Lung (tissue), 12 donors: ENCODE data around the gene NKG7. TPM values are rescaled to one million over a fixed set of nuclear protein-coding genes. Genes with fewer than 3 reads are reported as not detected.

Experiments
- ATAC-seq: fragments of 200-7000 bp; cut with Tn5 transposase; one replicate; pipeline ENCODE4 v1.9.1; 2020; ENCODE audit warnings: moderate number of reproducible peaks; ENCODE audit not compliant: insufficient read depth, low FRiP score
- DNase-seq, 3 donors: peaks; one replicate each; pipeline ENCODE4 v3.0.0-alpha.2; 2013 to 2017
- H3K27ac ChIP-seq, 2 donors: one replicate each; pipeline ENCODE4 v1.5.1; 2013; ENCODE audit warnings: mild to moderate bottlenecking in 2 of 2, moderate library complexity in 2 of 2, control low read depth in 1 of 2, inconsistent platforms in 1 of 2, low read depth in 1 of 2, low read length in 1 of 2
- H3K27me3 ChIP-seq, 3 donors: one replicate each; pipeline ENCODE4 v1.5.1; 2013; ENCODE audit warnings: low read length in 2 of 3; ENCODE audit not compliant: control insufficient read depth in 3 of 3, insufficient read depth in 3 of 3
- H3K36me3 ChIP-seq, 4 donors: one replicate each; pipeline ENCODE4 v1.5.1; 2013; ENCODE audit warnings: low read length in 4 of 4, mild to moderate bottlenecking in 1 of 4, moderate library complexity in 1 of 4; ENCODE audit not compliant: control insufficient read depth in 4 of 4, insufficient read depth in 4 of 4
- H3K4me1 ChIP-seq, 5 donors: one replicate each; pipeline ENCODE4 v1.5.1; 2013; ENCODE audit warnings: low read length in 5 of 5, mild to moderate bottlenecking in 2 of 5, moderate library complexity in 1 of 5; ENCODE audit not compliant: control insufficient read depth in 5 of 5, insufficient read depth in 5 of 5
- H3K4me3 ChIP-seq: one replicate; pipeline ENCODE4 v1.5.1; 2013; ENCODE audit warnings: mild to moderate bottlenecking, control low read depth, moderate library complexity
- H3K9ac ChIP-seq, 2 donors: one replicate each; pipeline ENCODE4 v1.5.1; 2013; ENCODE audit warnings: low read length in 2 of 2, control low read depth in 1 of 2; ENCODE audit not compliant: insufficient read depth in 1 of 2
- H3K9me3 ChIP-seq, 4 donors: one replicate each; pipeline ENCODE4 v1.5.1; 2013; ENCODE audit warnings: low read length in 3 of 4, mild to moderate bottlenecking in 1 of 4, moderate library complexity in 1 of 4; ENCODE audit not compliant: control insufficient read depth in 4 of 4, insufficient read depth in 3 of 4
- CTCF ChIP-seq: IDR thresholded peaks from 2 replicates; pipeline ENCODE4 v1.5.1; 2012; ENCODE audit warnings: mild to moderate bottlenecking; ENCODE audit errors: control extremely low read depth, extremely low read depth
- whole genome bisulfite sequencing, 2 donors: extraction: QIAGEN DNeasy Blood & Tissue Kit; methylation state at CpG; one replicate each; pipeline ENCODE4 v1.1.7; 2013; 5-methylcytosine and 5-hydroxymethylcytosine counted together
- polyA plus RNA-seq, 2 donors: library from polyadenylated mRNA; stranded (reverse); fragments of 200-250 nt; gene quantifications; one replicate each; pipeline ENCODE4 v1.2.1, GENCODE V29; 2013
- total RNA-seq, 2 donors: library from RNA; depleted of rRNA in 1 of 2; stranded (reverse); fragments of >200 nt in 1 of 2; gene quantifications; one replicate each; pipeline ENCODE4 v1.2.1, GENCODE V29; 2014 to 2021
- donor health status: control.
- donor health status: control.
- donor health status: Bipolar disorder and iron deficiency.
- donor health status: healthy.
- donor health status: DM: yes; HTN: yes; CAD: no.

NKG7 gene
- total and polyA plus RNA-seq, 4 donors: 12.7 to 328 (median 14.8) TPM

- TF ChIP-seq CTCF: no peak
- ATAC-seq: no peak
- DNase-seq: peak; percentile 65 to 81 (median 74)
Measured at GRCh38 chr19:51354742-51355148, 17.7 kb downstream of the NKG7 start.

GRCh38 chr19:51354103-51354741, 18.2 kb downstream of the NKG7 start:
- DNase-seq: peak in 2 of 3 donors; percentile 9 to 25
- no peak overlapping the region for H3K4me3 ChIP-seq
- H3K4me1 ChIP-seq: peaks cover 0 to 6% (median 0%) of the 10 kb centered on the region in 5 donors
- TF ChIP-seq CTCF: no peak
- no peak overlapping the region for H3K27ac ChIP-seq
- H3K27me3 ChIP-seq: no peaks in the 10 kb centered on the region
- H3K9me3 ChIP-seq: no peaks in the 10 kb centered on the region
- H3K36me3 ChIP-seq: peaks cover 0 to 26% (median 13%) of the 10 kb centered on the region in 4 donors
- no peak overlapping the region for H3K9ac ChIP-seq
- ATAC-seq: no peak
- WGBS, 2 donors: 75 to 79% methylated on average over 12 of the region's 12 CpGs

More at GRCh38 chr19:51354742-51355148, 17.7 kb downstream of the NKG7 start:
- Histone ChIP-seq H3K4me1 (peaks cover 0 to 6% (median 0%) of the 10 kb centered on the region in 5 donors), H3K9ac (no peak overlapping the region), H3K4me3 (no peak overlapping the region), H3K36me3 (peaks cover 0 to 26% (median 13%) of the 10 kb centered on the region in 4 donors), H3K27ac (no peak overlapping the region), H3K27me3 (no peaks in the 10 kb centered on the region), H3K9me3 (no peaks in the 10 kb centered on the region)
- WGBS, 2 donors: 69 to 75% methylated on average over 8 of the region's 8 CpGs

- no peak for TF ChIP-seq CTCF
- H3K36me3 ChIP-seq: peaks cover 0 to 26% (median 13%) of the 10 kb centered on the region in 4 donors
- H3K4me1 ChIP-seq: peaks cover 0 to 6% (median 0%) of the 10 kb centered on the region in 5 donors
- no peak overlapping the region for H3K27ac ChIP-seq
- no peak overlapping the region for H3K4me3 ChIP-seq
- H3K9ac ChIP-seq: no peak overlapping the region
- ATAC-seq (no peak), DNase-seq (no peak)
- no peaks in the 10 kb centered on the region for H3K27me3 ChIP-seq
- no peaks in the 10 kb centered on the region for H3K9me3 ChIP-seq
- 95 to 98% methylated on average over 16 of the region's 16 CpGs for WGBS, 2 donors
Measured at GRCh38 chr19:51352783-51353360, 19.6 kb downstream of the NKG7 start.
